GM19238 (cell line): Measurements from ENCODE around the gene STKLD1.
A peak's percentile ranks its signal among the peaks of the same experiment; 100 is the strongest.
"Not testable (repeated sequence)": the region's sequence is repeated elsewhere in the genome, so short reads cannot be mapped to it uniquely, and the experiment has no call there.

Experiments
- DNase-seq: peaks from one replicate; pipeline ENCODE4 v3.0.0; 2011; ENCODE audit warnings: low spot score; ENCODE audit not compliant: insufficient read length

STKLD1 gene

DNA sequence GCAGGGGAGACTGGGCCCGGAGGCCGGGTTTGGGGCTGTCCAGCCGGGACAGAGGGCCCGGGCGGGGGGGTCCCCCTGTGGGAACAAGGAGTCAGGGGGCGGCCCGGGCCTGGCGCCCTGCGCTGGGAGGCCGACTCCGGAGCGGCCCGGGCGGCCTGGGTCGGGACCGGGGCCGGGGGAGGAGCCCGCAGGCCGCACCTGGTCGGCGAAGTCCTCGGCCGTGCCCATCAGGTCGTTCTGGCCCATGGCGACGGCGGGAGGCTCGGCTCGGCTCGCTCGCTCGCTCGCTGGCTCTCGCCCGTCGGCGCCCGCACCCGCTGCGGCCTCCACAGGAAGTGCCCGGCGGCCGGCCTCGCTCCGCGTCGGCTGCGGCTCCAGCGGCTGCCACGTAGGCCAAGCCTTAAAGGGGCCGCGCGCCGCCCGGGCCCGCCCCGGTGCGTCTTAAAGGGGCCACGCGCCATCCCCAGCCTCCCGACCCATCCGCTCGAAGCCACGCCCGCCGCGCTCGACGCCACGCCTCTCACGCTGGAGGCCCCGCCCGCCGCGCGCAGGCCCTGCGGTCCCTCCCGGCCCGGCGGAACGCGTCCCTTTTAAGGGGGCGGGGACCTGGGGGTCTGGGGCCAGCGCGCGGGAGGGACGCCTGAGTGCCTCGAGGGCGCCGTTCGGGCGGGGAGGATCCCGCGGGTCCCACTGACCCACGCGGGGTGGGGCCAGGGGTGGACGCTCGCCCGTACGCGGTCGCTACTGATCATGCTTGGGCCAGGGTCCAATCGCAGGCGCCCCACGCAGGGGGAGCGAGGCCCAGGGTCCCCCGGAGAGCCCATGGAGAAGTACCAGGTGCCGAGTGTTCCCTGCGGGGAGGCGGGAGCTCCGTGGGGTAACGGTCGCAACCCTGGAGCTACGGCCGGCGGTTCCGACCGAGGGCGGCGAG, at the start of gene STKLD1, which contains the start of gene SURF4:
Gene STKLD1 (plus strand): TSS at position 643 of the 931 bp plus-strand sequence. CDS start 108 bp downstream, at position 751.
Gene SURF4 (minus strand): TSS at position 337 of the 931 bp plus-strand sequence. CDS start 91 bp downstream, at position 246.
- peak; percentile 100 for DNase-seq

DNA sequence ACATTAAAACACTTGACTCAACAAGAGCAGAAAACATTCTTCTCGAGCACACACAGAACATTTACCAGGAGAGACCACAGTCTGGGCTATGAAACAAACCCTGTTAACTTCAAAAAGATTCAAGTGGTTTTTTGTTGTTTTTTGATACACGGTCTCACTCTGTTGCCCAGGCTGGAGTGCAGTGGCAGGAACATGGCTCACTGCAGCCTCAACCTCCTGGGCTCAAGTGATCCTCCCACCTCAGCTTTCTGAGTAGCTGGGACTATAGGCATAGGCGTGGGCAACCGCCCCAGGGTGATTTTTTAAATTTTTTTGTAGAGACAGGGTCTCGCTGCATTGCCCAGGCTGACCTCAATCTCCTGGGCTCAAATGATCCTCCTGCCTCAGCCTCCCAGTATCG, 49.1 kb upstream of the STKLD1 start:
- not testable (repeated sequence) for DNase-seq

DNA sequence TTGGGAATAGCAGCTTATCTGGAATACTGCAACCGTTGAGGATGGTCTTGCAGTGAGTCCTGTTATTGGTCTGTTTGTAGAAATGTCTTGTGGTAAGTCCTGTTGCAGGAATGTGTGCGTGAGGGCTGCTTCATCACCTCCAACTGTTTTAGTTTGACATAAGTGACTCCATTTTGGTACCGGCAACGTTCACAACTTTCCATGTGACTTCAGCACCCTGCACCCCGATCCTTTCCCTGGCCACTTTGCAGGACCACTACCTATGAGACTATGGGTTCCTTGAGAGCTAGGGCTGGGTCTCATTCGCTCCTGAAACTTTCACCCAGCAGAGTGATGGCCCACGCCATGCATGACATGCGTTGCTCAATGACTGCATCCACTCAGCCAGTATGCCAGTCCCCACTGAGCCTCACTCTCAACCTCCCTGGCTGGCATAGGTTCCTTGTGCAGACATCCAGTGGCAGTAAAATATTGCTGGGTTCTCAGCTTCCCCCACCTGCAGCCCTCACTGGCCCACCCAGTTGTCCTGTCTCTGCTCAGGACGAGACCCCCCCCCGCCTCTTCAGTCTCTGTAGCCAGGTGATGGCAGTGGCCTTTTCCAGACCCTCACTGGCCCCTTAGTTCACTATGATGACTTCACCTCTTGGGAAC, 48.2 kb upstream of the STKLD1 start:
- no peak for DNase-seq

DNA sequence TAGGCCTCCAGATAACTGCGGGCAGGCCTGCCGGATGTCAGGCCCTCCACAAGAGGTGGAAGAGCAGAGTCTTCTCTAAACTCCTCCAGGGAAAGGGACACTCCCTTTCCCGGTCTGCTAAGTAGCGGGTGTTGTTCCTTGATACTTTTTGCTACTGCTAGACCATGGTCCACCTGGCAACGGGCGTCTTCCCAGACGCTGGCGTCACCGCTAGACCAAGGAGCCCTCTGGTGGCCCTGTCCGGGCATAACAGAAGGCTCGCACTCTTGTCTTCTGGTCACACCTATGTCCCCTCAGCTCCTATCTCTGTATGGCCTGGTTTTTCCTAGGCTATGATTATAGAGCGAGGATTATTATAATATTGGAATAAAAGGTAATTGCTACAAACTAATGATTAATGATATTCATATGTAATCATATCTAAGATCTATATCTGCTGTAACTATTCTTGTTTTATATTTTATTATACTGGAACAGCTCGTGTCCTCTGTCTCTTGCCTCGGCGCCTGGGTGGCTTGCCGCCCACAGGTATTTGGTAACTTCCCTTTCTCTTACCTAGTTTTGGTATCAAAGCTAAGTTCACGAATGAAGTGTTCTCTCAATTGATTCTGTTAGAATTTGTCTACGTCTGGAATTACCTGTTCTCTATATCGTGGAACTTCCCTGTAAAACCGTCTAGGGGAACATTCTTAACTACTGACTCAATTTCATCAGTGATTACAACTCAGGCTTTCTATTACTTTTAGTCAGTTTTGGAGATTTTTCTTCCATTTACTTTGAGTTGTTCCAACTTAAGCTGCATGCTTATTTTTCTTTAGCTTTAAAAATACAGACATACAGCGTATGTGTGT, 46.6 kb upstream of the STKLD1 start:
- not testable (repeated sequence) for DNase-seq

DNA sequence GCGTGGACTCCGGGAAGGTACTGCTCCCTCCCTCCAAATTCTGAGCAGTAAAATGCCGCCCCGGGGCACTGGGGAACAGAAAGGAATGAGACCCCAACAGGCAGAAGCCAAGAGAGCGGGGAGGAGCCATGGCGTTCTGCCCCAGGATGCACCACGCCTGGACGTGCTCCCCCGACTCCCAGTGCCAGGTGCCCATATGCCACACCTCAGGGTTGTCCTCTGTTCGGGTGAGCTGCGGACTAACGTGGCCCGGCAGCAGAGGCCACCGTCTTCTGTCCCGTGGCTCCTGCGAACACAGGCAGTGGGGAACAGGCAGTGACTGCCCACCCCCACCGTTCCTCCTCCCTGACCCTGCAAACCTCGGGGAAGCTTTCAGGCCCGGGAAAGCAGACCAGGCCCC, 44.9 kb upstream of the STKLD1 start:
- DNase-seq: no peak

DNA sequence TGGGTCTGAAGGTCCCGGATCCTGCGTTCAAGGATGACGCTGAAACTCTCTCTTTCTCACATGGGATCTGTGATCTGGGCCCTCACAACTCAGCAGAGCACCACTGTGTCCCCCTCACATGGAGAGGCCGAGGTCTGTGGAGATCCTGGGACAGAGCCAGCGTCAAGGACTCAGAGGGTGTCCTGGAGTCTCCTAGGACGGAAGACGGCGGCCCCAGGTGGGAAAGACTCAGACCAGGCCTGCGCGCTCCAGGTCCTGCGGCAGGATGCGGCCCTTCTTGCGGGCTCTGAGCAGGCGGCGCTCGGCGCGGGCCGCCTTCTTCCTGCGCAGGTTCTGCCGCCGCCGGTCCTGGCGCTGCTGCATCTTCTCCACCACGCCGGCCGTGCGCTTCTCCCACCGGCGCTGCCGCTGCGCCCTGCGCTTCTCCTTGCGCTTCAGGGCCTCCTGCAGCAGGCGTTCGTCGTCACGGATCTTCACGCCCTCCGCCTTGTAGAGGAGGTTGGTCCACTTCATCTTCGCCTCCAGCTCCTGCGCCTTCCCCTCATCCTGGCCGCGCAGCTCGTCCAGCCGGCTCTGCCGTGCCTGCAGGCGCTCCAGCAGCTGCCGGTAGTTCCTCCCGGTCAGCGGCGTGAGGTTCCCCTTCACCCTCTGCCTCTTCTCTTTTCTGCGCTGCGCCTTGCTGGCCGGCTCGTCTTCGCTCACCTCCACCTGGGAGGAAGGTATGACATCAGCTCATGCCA, 44.4 kb upstream of the STKLD1 start:
- no peak for DNase-seq

DNA sequence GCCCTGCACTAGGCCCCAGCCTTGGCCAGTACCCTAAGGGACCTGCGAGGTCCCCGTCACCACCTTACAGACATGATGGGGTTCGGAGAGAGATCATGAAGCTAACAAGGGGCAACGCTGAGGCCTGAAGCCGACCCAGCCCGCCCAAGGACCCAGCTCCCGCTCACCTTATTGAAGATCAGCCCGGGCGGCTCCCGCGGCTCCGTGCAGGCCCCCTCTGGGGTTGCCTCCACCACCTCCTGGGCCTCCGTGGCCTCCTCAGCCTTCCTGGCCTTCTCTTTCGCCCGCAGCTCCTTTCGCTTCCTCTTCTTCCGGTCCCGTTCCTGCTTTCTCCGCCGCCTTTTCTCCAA, 43.8 kb upstream of the STKLD1 start:
- no peak for DNase-seq

DNA sequence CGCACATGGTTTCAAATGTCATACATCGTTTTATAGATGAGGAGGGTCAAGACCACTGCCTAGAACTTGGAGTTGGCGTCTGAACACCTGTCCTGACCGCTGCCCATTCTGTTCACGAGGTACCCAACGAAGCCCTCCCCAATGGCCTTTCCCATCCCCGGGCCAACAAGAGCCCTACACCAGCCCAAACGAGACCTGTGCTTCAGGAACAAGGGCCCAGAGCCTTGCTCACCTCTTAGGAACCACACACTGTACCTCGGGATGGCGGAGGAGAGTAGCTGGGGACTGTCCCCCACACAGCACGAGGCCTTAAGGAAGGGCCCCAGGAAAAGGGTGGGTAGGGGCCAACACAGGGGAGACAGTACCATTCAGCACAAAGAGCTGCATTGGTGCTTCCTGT, 43.2 kb upstream of the STKLD1 start:
- no peak for DNase-seq

DNA sequence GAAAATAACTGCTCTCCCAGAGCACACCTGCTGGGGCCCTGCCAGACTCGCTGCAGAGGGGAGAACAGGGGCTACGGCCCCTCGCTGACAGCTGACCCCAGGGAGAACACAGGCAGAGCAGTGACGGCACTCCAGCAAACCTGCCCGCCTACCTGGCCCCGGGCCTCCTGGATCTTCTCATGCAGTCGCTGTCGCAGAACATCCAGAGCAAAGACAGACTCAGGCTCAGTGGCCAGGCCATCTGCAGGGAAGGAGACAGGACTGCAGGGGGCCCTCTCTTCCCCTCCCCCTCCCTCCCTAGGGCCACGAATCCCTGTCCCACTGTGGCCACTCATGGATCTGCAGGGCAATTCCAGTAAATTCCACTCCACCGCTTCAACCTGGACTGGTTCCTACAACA, 42.6 kb upstream of the STKLD1 start:
- no peak for DNase-seq

DNA sequence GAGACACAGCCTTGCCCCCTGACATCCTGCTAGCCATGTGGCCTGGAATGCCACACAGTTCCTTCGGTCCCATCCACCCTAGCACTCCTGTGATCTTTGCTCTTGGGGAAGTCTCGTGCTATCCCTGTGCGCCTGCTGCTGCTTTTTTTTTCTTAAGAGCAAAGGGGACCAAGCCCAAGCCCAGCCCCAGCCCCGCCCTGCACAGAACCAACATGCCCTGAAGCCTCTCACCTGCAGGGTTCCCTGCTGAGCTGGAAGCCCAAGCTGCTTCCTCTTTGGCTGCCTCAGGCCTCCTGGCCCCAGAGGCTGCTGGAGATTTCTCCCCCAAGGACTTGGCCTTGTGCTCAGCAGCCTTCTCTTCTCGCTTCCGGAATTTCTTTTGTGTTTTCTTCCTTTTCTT, 42.0 kb upstream of the STKLD1 start:
- no peak for DNase-seq

DNA sequence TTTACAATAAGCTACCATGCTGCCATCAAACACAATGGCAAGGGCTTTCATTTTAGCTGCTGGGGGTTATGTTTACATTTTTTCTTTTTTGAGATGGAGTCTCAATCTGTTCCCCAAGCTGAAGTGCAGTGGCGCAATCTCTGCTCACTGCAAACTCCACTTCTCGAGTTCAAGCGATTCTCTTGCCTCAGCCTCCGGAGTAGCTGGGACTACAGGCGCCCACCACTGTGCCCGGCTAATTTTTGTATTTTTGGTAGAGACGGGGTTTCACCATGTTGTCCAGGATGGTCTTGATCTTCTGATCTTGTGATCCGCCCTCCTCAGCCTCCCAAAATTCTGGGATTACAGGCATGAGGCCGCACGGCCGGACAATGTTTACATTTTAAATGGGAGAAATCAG, 41.3 kb upstream of the STKLD1 start:
- not testable (repeated sequence) for DNase-seq

DNA sequence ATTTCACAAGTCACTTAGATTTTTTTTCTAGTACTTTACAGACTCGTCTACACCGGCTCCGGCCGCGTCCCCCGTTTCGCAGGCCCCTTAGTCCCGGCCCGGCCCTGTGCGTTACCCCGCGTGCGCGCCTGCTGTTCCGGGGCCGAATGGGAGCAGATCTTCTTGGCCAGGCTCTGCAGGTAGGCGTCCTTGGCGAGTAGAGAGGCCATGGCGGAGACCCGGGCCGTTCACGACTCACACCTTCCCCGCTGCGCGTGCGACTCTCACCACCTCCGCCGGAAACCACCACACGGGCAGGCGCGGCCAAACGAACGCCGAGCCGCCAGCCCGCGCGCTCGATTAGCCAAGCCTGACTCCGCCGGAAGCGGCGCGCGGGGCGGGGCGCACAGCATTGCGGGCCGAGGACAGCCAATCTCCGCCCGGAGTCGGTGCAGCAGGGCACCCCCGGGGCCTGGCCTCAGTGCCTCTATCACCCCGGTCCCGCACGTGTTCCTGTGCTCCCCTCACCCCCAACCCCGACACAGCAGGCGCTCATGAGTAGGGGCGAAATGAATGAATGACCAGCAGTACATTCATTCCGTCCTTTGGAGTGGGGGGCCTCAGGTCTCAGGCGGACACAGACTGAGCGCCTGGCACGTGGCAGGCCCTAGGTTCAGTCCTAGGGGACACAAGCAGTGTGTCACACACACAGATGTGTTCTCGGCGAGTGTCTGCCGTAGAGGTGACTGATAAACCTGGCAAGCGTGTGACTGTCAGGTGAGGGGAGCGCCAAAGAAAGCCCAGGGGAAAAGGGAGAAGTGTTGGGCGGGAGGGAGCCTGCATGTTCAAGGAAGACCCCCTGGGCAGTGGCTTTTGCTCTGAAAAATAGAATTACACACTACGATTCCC, 40.0 kb upstream of the STKLD1 start, which contains the start of gene SURF6:
Gene SURF6 (minus strand): TSS at position 265 of the 888 bp plus-strand sequence. CDS start 56 bp downstream, at position 209.
- peak; percentile 90 for DNase-seq

DNA sequence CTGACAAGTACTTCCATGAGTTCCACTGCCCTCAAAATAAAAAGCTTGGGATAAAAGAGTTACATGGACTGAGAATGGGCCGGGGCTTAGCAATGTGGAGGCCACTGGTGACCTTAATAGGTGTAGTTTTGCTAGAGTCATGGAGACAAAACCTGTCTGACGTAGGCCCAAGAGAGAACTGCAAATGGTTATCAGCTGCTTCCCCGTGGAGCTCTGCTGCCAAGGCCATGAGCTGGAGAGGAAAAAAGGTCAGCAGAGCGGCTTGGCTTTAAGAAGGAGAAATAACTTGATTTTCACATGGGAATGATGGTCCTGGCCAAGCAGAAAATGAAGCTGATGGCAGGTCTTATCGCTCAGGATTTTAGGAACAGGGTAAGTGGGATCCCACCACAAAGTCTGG, 36.5 kb upstream of the STKLD1 start:
- no peak for DNase-seq

DNA sequence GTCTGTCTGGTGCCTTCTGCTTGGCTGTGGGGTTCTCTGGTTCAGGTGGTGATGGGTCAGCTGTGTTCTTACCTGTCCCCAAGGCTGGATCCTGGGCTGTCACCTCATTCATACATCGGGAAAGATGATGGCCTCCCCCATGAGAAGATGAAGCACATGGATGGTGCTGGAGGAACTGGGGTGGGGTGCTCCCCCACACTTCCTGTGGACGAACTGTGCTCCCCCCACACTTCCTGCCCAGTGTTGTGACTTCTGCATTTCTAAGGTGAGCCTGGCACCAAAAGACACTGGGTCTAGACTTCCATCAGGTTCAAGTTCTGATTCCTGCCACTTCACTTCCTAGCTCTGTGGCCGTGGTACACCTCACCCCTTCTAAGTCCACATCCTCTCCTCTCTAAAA, 35.9 kb upstream of the STKLD1 start:
- no peak for DNase-seq

DNA sequence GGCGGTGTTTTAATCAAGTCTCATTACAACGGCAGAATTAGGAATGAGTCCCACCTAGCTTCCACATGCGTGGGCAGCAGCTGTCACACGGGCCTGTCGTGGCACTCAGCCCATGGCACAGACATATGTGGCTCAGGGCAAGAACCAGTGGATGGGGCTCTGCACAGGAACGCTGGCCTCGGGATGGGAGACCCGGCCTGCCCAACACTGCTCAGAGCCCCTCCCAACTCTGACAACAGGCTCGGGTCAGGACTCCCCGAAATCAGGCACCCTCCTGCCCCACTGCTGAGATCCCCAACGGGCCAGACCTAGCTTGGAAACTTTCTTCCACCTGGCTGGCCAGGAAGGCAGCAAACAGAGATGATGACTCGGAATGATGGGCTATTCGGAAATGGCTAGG, 35.2 kb upstream of the STKLD1 start:
- DNase-seq: no peak

DNA sequence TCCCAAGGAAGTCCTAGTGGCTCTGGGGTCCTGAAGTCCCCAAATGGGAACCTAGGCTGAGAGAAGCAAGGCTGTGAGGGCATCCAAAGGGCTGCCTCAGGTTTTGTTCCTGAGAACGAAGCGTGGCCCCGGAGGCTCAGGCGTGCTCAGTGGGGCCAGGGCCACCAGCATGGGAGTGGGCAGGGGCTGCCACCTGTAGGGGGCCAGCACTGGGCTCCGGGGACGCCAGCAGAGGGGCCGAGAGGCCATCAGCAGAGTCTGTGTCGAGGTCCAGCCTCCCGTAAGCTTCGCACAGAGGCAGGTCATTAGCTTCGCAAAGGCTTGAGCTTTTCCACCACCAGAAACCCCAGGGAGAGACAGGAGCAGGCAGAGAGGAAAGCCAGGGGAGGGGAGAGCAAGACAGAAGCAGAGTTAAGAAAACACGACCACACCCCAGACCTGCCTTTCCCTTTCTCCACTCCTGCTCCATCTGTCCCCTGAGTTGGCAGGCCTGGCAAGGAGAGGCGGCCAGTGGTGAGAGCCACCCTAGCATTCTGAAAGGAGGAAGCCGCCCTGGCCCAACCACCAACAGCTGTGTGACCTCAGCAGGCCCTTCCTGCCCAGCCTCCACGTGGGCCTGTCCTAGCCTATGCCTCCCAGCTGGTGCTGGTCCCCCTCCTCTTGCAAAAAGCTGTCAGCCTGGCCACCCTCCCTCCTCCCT, 34.6 kb upstream of the STKLD1 start:
- DNase-seq: no peak

DNA sequence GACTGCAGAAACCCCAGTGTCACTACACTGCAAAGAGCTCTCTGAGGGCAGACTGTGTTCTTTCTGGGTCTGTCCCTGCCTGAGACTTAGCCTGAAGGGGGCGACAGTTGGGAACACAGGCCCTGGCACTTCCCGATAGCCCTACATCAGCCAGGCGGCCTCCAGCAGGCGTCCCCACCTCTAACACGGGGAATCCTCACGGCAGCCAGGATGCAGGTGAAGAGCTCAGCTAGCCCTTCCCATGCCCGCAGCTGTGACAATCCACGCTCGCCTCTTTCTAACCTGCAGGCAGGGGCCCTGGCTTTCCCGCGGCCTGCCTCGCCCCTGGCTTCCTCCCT, 34.1 kb upstream of the STKLD1 start:
- no peak for DNase-seq

DNA sequence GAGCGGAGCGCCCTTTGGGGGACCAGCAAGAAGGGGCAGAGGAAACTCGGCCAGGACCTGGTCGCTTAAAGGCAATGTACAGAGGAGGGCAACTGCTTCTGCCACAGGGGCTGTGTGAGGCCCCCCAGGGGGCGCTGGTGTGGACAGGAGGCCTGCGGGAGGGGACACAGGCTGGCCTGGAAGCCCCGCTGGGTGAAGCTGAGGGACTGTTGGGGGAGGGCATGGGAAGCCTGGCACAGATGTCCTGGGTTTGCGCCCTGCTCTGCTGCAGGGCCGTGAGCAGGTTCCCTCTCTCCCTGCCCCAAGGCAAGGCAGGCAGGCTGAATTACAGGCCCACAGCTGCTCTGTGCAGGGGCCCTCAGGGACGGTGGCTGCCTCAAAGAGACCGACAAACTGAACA, 33.6 kb upstream of the STKLD1 start:
- DNase-seq: no peak

DNA sequence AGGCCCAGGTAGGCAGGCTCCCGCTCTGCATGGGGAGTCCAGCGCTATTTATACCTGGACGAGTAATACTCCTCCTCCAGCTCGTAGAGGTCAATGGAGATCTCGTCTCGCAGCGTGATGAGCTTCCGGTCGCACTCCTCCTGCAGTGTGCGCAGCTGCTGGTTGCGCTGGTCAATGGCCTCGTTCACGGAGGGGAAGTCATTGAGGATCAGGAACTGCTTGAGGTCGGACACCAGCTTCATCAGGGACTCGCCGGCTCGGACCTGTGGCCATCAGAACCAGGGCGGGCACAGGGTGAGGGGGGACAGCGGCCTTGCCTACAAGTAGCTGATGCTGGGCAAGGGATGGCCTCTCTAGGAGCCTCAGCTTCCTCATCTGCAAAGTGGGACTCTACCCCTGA, 32.1 kb upstream of the STKLD1 start:
- no peak for DNase-seq
